NB4 (cell line): ENCODE data around the gene UGGT2.

Source experiments
- CTCF ChIP-seq: IDR thresholded peaks from one replicate; pipeline ENCODE4 v1.5.1; 2012; ENCODE audit warnings: low read depth, low read length
- MAX ChIP-seq: IDR thresholded peaks from 2 replicates; pipeline ENCODE4 v1.6.1; 2011; ENCODE audit warnings: low read depth, low read length

GRCh38 chr13:95882121-95882520 lies 171.1 kb downstream of the UGGT2 start:
- TF ChIP-seq CTCF (no peak), MAX (no peak)
